PC-9 (cell line): ENCODE results near the gene SNX19.

Experiments
- EZH2 ChIP-seq: fragments of 200-600 bp; sonication (generic); IDR thresholded peaks from 2 replicates; pipeline ENCODE4 v1.8.0; 2017; ENCODE audit warnings: antibody characterized with exemption, low read depth
- TF ChIP-seq, protein P1 (sequence below): fragments of 200-600 bp; sonication (generic); conservative IDR thresholded peaks from 2 replicates; pipeline ENCODE4 v1.6.1; 2017; ENCODE audit warnings: mixed run types, antibody characterized with exemption, mild to moderate bottlenecking, moderate library complexity

DNA sequence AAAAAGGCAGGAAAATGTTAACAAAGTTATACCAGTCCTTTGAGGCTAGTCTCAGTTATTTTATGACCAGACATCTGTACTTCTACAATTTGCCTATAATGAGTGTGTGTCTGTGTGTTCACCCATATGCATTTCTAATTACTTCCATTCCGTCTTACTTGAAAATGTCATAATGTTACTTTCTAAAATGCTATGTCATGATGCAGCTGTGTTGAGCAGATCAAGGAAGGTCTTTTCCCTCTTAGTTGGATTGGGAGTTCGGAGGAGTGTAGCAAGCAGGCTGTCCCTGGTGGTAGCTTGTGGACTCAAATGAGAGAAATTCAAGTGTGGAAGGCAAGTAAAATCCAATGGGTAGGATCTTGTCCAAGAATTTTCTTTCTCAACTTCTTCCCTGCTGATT, 3.0 kb downstream of the SNX19 start:
- TF ChIP-seq, protein P1, sequence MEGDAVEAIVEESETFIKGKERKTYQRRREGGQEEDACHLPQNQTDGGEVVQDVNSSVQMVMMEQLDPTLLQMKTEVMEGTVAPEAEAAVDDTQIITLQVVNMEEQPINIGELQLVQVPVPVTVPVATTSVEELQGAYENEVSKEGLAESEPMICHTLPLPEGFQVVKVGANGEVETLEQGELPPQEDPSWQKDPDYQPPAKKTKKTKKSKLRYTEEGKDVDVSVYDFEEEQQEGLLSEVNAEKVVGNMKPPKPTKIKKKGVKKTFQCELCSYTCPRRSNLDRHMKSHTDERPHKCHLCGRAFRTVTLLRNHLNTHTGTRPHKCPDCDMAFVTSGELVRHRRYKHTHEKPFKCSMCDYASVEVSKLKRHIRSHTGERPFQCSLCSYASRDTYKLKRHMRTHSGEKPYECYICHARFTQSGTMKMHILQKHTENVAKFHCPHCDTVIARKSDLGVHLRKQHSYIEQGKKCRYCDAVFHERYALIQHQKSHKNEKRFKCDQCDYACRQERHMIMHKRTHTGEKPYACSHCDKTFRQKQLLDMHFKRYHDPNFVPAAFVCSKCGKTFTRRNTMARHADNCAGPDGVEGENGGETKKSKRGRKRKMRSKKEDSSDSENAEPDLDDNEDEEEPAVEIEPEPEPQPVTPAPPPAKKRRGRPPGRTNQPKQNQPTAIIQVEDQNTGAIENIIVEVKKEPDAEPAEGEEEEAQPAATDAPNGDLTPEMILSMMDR = no peak
- no peak for TF ChIP-seq EZH2
